Testis (tissue), 3 donors: Measurements from ENCODE around the gene CD4. TPM values are rescaled to one million over a fixed set of nuclear protein-coding genes. Genes with fewer than 3 reads are reported as not detected.

Experiments used
- DNase-seq: peaks from one replicate; pipeline ENCODE4 v3.0.0-alpha.2; 2019
- H3K27ac ChIP-seq, 2 donors: fragments of 200-600 bp; sonication (generic); one replicate each; pipeline ENCODE4 v1.5.1; 2019
- H3K27me3 ChIP-seq: fragments of 200-600 bp; sonication (generic); one replicate; pipeline ENCODE4 v1.5.1; 2019
- H3K36me3 ChIP-seq: fragments of 200-600 bp; sonication (generic); one replicate; pipeline ENCODE4 v1.5.1; 2017; ENCODE audit warnings: low read depth; ENCODE audit errors: missing control alignments
- H3K4me1 ChIP-seq: fragments of 200-600 bp; sonication (generic); one replicate; pipeline ENCODE4 v1.5.1; 2019
- H3K4me3 ChIP-seq, 2 donors: fragments of 200-600 bp; sonication (generic); one replicate each; pipeline ENCODE4 v1.5.1; 2017 to 2019
- H3K9me3 ChIP-seq: fragments of 200-600 bp; sonication (generic); one replicate; pipeline ENCODE4 v1.5.1; 2017
- CTCF ChIP-seq, 3 experiments: fragments of 450-650 bp in 2 of 3; fragments of 200-600 bp in 1 of 3; sonication (generic) in 1 of 3; IDR thresholded peaks; one replicate each; pipeline ENCODE4 v1.5.1; 2016 to 2019; ENCODE audit warnings: antibody characterized with exemption in 3 of 3, mild to moderate bottlenecking in 2 of 3, moderate library complexity in 1 of 3
- POLR2A ChIP-seq: fragments of 450-650 bp; IDR thresholded peaks from one replicate; pipeline ENCODE4 v1.6.1; 2017; ENCODE audit warnings: antibody characterized with exemption, mild to moderate bottlenecking, moderate library complexity
- WGBS, 2 donors: methylation state at CpG; one replicate each; pipeline ENCODE4 v1.1.5; 2018; 5-methylcytosine and 5-hydroxymethylcytosine counted together
- intact Hi-C: fragments of 100-400 bp; cut with DNase I; formaldehyde crosslinking; loops from one replicate; pipeline ENCODE4 v1.15.1; 2023; ENCODE audit warnings: low total_unique reads
- polyA plus RNA-seq: library from polyadenylated mRNA; stranded (reverse); fragments of 350-450 nt; fragmentation: Illumina TruSeq; extraction: RNeasy Lipid Tissue Mini Kit (QIAGEN cat#74804); gene quantifications from one replicate; pipeline ENCODE4 v1.2.3, GENCODE V29; 2014; ENCODE audit warnings: low read depth, low replicate concordance; ENCODE audit not compliant: insufficient read depth
- total RNA-seq, 2 donors: library from RNA; depleted of rRNA; stranded (reverse); fragments of >200 nt; gene quantifications; one replicate each; pipeline ENCODE4 v1.2.3, GENCODE V29; 2016

Gene CD4
- total and polyA plus RNA-seq, 3 donors from 2014 or later: 2.0 to 22.2 (median 4.5) TPM

GRCh38 chr12:6820166-6820565, 30.8 kb downstream of the CD4 start:
- intact Hi-C loops: loop anchor here (10.0 kb wide), 1 partner anchor 45 kb away; the partner anchor contains the start of gene LAG3

GRCh38 chr12:6821591-6822425, 32.5 kb downstream of the CD4 start, which contains the start of gene GPR162:
Gene GPR162, plus strand, starts transcription at chr12:6821821. Its CDS starts 2,078 bp downstream, at chr12:6823899.
- no peaks in the 10 kb centered on the region for H3K27me3 ChIP-seq
- no peaks in the 10 kb centered on the region for H3K36me3 ChIP-seq
- intact Hi-C loops: loop anchor here (10.0 kb wide), 1 partner anchor 47 kb away; the partner anchor contains the start of gene LAG3
- TF ChIP-seq CTCF (IDR thresholded peaks at IDR 0.05): no peak
- TF ChIP-seq POLR2A: no peak
- DNase-seq: peak; percentile 67
- no peaks in the 10 kb centered on the region for H3K9me3 ChIP-seq
- peak within 1 kb of the TSS; percentile 37 to 50 for H3K4me3 ChIP-seq
- peak within 1 kb of the TSS; percentile 9 to 36 for H3K27ac ChIP-seq
- H3K4me1 ChIP-seq: peaks cover 8% of the 10 kb centered on the region
- WGBS, 2 donors: 10 to 34% methylated on average over 23 to 27 of the region's 28 CpGs

More at GRCh38 chr12:6820166-6820565, 30.8 kb downstream of the CD4 start:
- H3K4me3 ChIP-seq: no peak overlapping the region
- DNase-seq: no peak
- no peaks in the 10 kb centered on the region for H3K36me3 ChIP-seq
- WGBS, 2 donors: 59 to 63% methylated on average over 2 to 5 of the region's 5 CpGs
- TF ChIP-seq CTCF (IDR thresholded peaks at IDR 0.05) (no peak), POLR2A (no peak)
- H3K27ac ChIP-seq: no peak overlapping the region
- peaks cover 8% of the 10 kb centered on the region for H3K4me1 ChIP-seq
- no peaks in the 10 kb centered on the region for H3K9me3 ChIP-seq
- no peaks in the 10 kb centered on the region for H3K27me3 ChIP-seq

GRCh38 chr12:6822426-6823135, 33.3 kb downstream of the CD4 start:
- WGBS, 2 donors: 61 to 66% methylated on average over 7 of the region's 7 CpGs
- DNase-seq: no peak
- H3K36me3 ChIP-seq: no peaks in the 10 kb centered on the region
- H3K4me1 ChIP-seq: peaks cover 15% of the 10 kb centered on the region
- H3K27me3 ChIP-seq: no peaks in the 10 kb centered on the region
- peak overlapping the region in 1 of 2 donors; percentile 50 for H3K4me3 ChIP-seq
- no peak overlapping the region for H3K27ac ChIP-seq
- intact Hi-C loops: loop anchor here (10.0 kb wide), 1 partner anchor 48 kb away; the partner anchor contains the start of gene LAG3
- TF ChIP-seq POLR2A (no peak), CTCF (IDR thresholded peaks at IDR 0.05) (no peak)
- H3K9me3 ChIP-seq: no peaks in the 10 kb centered on the region

- DNase-seq: no peak
- Histone ChIP-seq H3K27me3 (no peaks in the 10 kb centered on the region), H3K27ac (no peak overlapping the region), H3K4me3 (no peak overlapping the region), H3K4me1 (peaks cover 15% of the 10 kb centered on the region), H3K36me3 (no peaks in the 10 kb centered on the region), H3K9me3 (no peaks in the 10 kb centered on the region)
- intact Hi-C loops: loop anchor here (10.0 kb wide), 1 partner anchor 49 kb away; the partner anchor contains the start of gene LAG3
- TF ChIP-seq POLR2A (no peak), CTCF (IDR thresholded peaks at IDR 0.05) (no peak)
- 67 to 86% methylated on average over 3 to 12 of the region's 12 CpGs for WGBS, 2 donors
These were observed 34.1 kb downstream of the CD4 start for GRCh38 chr12:6823182-6824084.
